A673 (cell line): ENCODE data around the gene PKNOX2.
A peak's percentile ranks its signal among the peaks of the same experiment; 100 is the strongest.

Experiments
- CTCF ChIP-seq: fragments of 300-800, 200-600 bp; sonication (generic); conservative IDR thresholded peaks from 2 replicates; pipeline ENCODE4 v1.5.1; 2017; ENCODE audit warnings: low read depth, mild to moderate bottlenecking, antibody characterized with exemption, low read length, moderate library complexity, mixed read lengths
- EZH2 ChIP-seq: fragments of 200-600 bp; sonication (generic); IDR thresholded peaks from 2 replicates; pipeline ENCODE4 v1.6.1; 2017; ENCODE audit warnings: borderline replicate concordance, low read depth, mild to moderate bottlenecking, mixed read lengths, antibody characterized with exemption, low read length; ENCODE audit not compliant: poor library complexity, severe bottlenecking

- TF ChIP-seq CTCF, result 0 out of 2 replicates have a peak, but pooled peaks have one; percentile 19
- TF ChIP-seq EZH2, result no peak
These were observed 199.7 kb downstream of the PKNOX2 start for GRCh38 chr11:125364121-125364826.
